Measurements from ENCODE around the gene MCTP1. TPM values are rescaled to one million over a fixed set of nuclear protein-coding genes. Genes with fewer than 3 reads are reported as not detected.

The MCTP1 gene
- polyA plus RNA-seq, 1 donor from 2014 or later, result 1.9 TPM

GRCh38 chr5:95007921-95008597, 276.8 kb downstream of the MCTP1 start:
- Histone ChIP-seq H4K20me1 (ENCODE audit: insufficient read depth) (no peaks in the 10 kb centered on the region), H3K36me3 (ENCODE audit: insufficient read depth, low read length) (no peaks in the 10 kb centered on the region), H3K27me3 (ENCODE audit: insufficient read depth, low read depth, low read length) (no peaks in the 10 kb centered on the region), H2AFZ (ENCODE audit: low read depth, low read length) (no peak overlapping the region), H3K9me3 (ENCODE audit: low read length) (peaks cover 4% of the 10 kb centered on the region), H3F3A (ENCODE audit: insufficient read depth, low read length, poor library complexity, severe bottlenecking) (no peaks in the 10 kb centered on the region), H3K4me2 (ENCODE audit: low read length) (no peak overlapping the region), H3K9me2 (ENCODE audit: insufficient read depth, low read length) (no peaks in the 10 kb centered on the region), H3K4me3 (ENCODE audit: low read length) (no peak overlapping the region), H3K9ac (ENCODE audit: low read length) (no peak overlapping the region), H3K79me2 (replicated peaks; ENCODE audit: insufficient read depth, low read length) (no peaks in the 10 kb centered on the region), H3K27ac (ENCODE audit: low read length) (no peak overlapping the region)
- TF ChIP-seq EP300 (conservative IDR thresholded peaks at IDR 0.05; ENCODE audit: poor library complexity, severe bottlenecking), result no peak
- TF ChIP-seq RAD21 (conservative IDR thresholded peaks at IDR 0.05), result no peak
- TF ChIP-seq, protein P1, sequence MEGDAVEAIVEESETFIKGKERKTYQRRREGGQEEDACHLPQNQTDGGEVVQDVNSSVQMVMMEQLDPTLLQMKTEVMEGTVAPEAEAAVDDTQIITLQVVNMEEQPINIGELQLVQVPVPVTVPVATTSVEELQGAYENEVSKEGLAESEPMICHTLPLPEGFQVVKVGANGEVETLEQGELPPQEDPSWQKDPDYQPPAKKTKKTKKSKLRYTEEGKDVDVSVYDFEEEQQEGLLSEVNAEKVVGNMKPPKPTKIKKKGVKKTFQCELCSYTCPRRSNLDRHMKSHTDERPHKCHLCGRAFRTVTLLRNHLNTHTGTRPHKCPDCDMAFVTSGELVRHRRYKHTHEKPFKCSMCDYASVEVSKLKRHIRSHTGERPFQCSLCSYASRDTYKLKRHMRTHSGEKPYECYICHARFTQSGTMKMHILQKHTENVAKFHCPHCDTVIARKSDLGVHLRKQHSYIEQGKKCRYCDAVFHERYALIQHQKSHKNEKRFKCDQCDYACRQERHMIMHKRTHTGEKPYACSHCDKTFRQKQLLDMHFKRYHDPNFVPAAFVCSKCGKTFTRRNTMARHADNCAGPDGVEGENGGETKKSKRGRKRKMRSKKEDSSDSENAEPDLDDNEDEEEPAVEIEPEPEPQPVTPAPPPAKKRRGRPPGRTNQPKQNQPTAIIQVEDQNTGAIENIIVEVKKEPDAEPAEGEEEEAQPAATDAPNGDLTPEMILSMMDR (IDR thresholded peaks at IDR 0.05; ENCODE audit: poor library complexity, severe bottlenecking), result no peak
- no peak for TF ChIP-seq MXI1 (conservative IDR thresholded peaks at IDR 0.05; ENCODE audit: poor library complexity, severe bottlenecking)
- TF ChIP-seq TAF1 (IDR thresholded peaks at IDR 0.05; ENCODE audit: low read depth), result no peak
- no peak for TF ChIP-seq EZH2 (IDR thresholded peaks at IDR 0.05; ENCODE audit: borderline replicate concordance, insufficient read depth, low read length, poor library complexity, severe bottlenecking)
- TF ChIP-seq SMC3 (conservative IDR thresholded peaks at IDR 0.05; ENCODE audit: poor library complexity), result no peak
- no peak for TF ChIP-seq POLR2AphosphoS5 (IDR thresholded peaks at IDR 0.05)

DNA sequence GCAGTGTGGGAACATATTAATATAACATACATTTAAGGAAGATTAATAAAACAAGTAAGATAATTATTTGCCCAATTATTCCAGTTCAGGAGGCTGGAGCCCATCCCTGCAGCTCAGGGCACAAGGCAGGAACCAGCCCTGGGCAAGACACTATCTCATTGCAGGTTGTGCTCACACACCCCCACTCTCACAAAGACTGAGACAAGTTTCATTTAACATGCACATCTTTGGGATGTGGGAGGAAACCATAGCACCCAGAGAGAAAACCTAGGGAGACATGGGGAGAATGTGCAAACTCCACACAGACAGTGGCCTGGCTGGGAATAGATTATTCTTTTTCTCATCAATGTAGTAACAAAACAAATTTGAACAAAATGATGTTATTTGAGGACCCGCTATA, 279.1 kb downstream of the MCTP1 start:
- H3K4me3 ChIP-seq (ENCODE audit: low read length), result no peak overlapping the region
- no peak overlapping the region for H3K9ac ChIP-seq (ENCODE audit: low read length)
- H4K20me1 ChIP-seq (ENCODE audit: insufficient read depth), result no peaks in the 10 kb centered on the region
- no peak overlapping the region for H3K4me2 ChIP-seq (ENCODE audit: low read length)
- H3K27ac ChIP-seq (ENCODE audit: low read length), result no peak overlapping the region
- H3K9me3 ChIP-seq (ENCODE audit: low read length), result peaks cover 4% of the 10 kb centered on the region
- no peaks in the 10 kb centered on the region for H3K27me3 ChIP-seq (ENCODE audit: insufficient read depth, low read depth, low read length)
- H3K9me2 ChIP-seq (ENCODE audit: insufficient read depth, low read length), result no peaks in the 10 kb centered on the region
- H3K79me2 ChIP-seq (replicated peaks; ENCODE audit: insufficient read depth, low read length), result no peaks in the 10 kb centered on the region
- TF ChIP-seq EZH2 (IDR thresholded peaks at IDR 0.05; ENCODE audit: borderline replicate concordance, insufficient read depth, low read length, poor library complexity, severe bottlenecking), result no peak
- no peak for TF ChIP-seq RAD21 (conservative IDR thresholded peaks at IDR 0.05)
- TF ChIP-seq SMC3 (conservative IDR thresholded peaks at IDR 0.05; ENCODE audit: poor library complexity), result no peak
- TF ChIP-seq, protein P1 (IDR thresholded peaks at IDR 0.05; ENCODE audit: poor library complexity, severe bottlenecking), result no peak
- TF ChIP-seq TAF1 (IDR thresholded peaks at IDR 0.05; ENCODE audit: low read depth), result no peak
- TF ChIP-seq MXI1 (conservative IDR thresholded peaks at IDR 0.05; ENCODE audit: poor library complexity, severe bottlenecking), result no peak
- TF ChIP-seq EP300 (conservative IDR thresholded peaks at IDR 0.05; ENCODE audit: poor library complexity, severe bottlenecking), result no peak
- no peak for TF ChIP-seq REST (IDR thresholded peaks at IDR 0.05; ENCODE audit: borderline replicate concordance)
- no peak for TF ChIP-seq POLR2AphosphoS5 (IDR thresholded peaks at IDR 0.05)
- no peaks in the 10 kb centered on the region for H3F3A ChIP-seq (ENCODE audit: insufficient read depth, low read length, poor library complexity, severe bottlenecking)
- no peaks in the 10 kb centered on the region for H3K36me3 ChIP-seq (ENCODE audit: insufficient read depth, low read length)
- no peak overlapping the region for H2AFZ ChIP-seq (ENCODE audit: low read depth, low read length)

Data from neural cell (in vitro differentiated cells).